HG02840 (cell line): ENCODE measurements around the gene PDCD2L.
"Not testable (repeated sequence)": the region's sequence is repeated elsewhere in the genome, so short reads cannot be mapped to it uniquely, and the experiment has no call there.

Experiments
- ATAC-seq: cut with Tn5 transposase; IDR thresholded peaks from one replicate; pipeline ENCODE4 v1.9.1; 2021; ENCODE audit warnings: mild to moderate bottlenecking, moderate library complexity, moderate number of reproducible peaks; ENCODE audit not compliant: unreplicated experiment, low FRiP score

Gene PDCD2L

DNA sequence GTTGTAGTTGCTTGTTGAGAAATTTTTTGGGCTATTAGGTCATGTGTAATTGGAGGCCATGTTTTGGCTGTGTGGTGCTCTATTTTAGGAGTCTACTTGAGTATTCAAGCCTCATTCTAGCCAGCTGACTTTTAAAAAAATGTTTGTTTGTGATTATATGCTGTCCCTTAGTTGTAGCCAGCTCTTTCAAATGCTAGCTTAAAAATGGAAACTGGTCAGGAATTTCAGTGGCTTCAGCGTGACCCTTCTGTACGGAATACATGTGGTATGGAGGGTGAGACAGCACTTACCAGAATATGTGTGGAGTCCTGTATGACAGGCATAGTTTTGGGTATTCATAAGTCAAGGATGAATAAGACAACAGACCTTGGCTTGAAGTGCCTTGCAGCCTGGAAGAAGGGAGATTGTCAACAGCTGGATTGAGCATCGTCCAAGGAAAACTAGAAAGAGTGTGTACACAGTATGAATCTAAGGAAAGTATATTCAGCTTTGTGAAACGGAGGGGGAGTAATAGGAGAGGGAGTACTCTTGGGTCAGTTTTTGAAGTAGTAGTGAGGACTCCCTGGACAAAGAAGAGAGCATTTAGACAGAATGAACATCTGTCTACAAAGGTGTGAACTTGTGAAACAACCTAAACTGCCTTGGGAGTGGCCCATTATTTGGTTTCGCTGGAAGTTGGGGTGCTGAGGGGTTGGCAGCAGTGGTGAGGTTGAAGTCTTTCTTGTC lies 57.3 kb downstream of the PDCD2L start:
- no peak for ATAC-seq

DNA sequence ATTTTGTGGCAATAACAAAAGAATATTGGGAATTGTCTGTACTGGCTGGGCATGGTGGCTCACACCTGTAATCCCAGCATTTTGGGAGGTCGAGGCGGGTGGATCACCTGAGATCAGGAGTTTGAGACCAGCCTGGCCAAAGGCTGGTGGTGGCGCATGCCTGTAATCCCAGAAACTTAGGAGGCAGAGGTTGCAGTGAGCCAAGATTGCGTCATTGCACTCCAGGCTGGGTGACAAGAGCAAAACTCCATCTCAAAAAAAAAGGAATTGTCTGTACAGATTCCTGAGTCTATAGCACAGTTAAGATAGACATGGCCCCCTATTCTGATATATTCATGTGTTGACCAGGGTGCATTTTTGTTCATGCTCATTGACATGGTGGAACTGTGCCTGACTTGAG lies 60.6 kb downstream of the PDCD2L start:
- ATAC-seq: not testable (repeated sequence)

DNA sequence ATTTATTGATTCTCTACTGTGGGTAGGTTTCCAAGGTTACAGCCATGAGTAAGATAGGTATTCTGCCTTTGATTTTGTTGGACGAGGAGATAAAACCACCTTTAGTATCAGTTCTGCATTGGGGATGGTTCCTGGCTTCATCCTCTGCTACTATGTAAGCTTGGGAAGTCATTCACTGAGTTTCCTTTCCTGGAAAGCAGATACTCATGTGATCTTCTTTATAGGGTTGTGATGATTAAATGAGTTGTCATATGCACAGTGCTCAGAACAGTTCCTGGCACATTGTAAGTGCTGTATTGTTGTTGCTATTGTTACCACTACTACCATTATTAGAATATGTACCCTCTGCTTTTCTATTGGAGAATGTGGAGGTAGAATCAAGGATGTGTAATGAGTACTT lies 64.2 kb downstream of the PDCD2L start:
- ATAC-seq: no peak

DNA sequence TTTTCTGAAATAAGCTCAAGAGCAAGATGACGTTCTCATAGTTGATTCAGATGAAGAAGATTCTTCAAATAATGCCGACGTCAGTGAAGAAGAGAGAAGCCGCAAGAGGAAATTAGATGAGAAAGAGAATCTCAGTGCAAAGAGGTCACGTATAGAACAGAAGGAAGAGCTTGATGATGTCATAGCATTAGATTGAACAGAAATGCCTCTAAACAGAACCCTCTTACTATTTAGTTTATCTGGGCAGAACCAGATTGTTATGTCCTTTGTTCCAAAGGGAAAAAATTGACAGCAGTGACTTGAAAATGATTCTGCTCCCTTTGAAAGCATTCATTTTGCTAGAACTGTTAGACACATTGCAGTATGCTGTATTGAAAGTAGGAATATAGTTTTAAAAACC lies 64.8 kb downstream of the PDCD2L start:
- not testable (repeated sequence) for ATAC-seq

DNA sequence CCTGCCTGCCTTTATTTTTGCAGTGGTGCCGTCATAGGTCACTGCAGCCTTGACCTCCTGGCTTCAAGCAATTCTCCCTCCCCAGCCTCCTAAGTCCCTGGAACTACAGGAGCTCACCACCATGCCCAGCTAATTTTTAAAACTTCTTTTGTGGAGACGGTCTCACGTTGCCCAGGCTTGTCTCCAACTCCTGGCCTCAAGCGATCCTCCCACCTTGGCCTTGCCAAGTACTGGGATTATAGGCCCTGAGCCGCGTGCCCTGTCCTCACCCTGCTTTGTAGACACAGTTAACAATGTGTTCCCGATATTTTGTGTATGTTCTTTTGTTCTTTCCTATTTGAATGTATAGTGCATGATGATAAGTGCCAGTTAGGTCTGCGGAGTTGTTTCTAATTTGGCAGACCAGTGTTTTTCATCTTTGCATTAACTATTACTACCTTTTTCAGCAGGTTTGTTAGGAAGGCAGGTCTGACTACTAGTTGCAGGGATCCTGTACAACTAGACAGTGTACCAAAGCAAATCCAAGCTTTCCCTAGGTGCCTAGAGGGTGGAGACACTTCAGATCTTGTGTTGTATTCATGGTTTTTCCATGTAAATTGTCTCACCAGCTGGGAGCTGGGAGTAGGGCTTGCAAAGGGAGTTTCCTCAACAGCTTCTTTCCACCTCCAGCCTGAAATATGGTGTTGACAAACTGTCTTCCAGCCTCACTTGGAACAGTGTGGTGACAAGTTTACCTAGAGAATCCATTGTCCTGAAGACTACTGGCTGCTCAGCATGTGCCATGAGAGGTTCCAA lies 67.9 kb downstream of the PDCD2L start:
- ATAC-seq: no peak

DNA sequence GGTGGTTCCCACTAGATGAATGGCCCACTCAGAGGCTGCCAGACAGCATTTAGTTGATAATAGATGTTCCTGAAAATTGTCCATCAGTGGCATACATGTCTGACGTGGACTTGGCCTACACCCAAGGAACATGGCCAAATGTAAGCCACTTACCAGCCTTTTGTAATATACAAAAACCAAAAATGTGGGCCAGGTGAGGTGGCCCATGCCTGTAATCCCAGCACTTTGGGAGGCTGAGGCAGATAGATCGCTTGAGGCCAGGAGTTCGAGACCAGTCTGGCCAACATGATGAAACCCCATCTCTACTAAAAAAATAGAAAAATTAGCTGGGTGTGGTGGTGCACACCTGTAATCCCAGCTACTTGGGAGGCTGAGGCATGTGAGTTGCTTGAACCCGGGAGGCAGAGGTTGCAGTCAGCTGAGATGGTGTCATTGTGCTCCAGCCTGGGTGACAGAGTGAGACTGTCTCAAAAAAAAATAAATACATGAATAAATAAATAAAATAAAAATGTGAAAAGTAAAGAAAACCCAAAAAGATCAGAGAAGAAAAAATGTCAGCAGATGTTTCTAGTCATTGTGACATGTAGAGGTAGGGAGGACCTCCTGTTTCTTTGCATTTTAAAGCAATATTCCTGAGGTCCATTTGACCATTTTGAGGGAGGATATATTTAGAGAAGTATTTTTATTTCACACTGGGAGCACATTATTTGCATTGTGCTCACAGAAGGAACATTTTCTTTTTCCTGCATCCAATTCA lies 70.2 kb downstream of the PDCD2L start:
- ATAC-seq: no peak

DNA sequence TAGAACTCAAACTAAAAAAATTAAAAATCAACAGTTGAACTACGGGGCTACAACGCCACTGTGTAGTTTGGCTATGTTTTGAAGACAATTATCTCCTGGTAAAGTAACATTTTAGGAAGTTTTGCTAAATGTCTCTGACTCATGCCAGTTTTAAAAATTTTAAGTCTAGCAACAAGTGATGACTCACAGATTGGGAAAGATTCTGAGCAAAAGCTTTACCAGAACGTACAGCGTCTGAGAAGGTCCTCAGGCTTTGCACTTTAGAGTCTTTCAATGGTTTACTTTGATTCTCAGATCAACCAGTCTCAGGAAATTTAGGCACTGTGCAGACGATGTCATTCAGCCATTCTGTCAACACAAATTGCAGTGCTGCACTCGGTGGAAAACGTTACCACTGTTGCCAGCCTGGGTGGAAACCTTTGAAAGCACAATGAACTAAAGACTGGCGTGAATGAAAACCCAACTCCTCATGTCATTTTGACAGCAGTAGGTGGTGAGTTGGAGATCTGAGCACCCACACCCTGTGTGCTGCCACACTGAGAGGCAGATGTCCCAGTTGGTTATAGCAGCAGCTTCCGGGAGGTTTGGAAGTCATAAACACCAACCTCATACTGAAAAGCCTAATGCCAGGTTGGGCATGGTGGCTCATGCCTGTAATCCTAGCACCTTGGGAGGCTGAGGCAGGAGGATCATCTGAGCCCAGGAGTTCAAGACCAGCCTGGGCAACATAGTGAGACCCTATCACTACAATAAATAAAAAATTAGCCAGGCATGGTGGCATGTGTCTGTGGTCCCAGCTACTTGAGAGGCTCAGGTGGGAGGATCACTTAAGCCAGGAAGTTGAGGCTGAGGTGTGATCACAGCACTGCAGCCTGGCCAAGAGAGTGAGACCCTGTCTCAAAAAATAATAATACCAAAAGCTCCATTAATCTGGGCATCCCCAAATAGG lies 71.1 kb downstream of the PDCD2L start:
- no peak for ATAC-seq
